Pulmonary artery endothelial cell (primary cell): ENCODE measurements around the gene PIK3C2B. TPM values are rescaled to one million over a fixed set of nuclear protein-coding genes. Genes with fewer than 3 reads are reported as not detected.
"Not testable (repeated sequence)": the region's sequence is repeated elsewhere in the genome, so short reads cannot be mapped to it uniquely, and the experiment has no call there.

Experiments used
- DNase-seq: peaks from one replicate; pipeline ENCODE4 v3.0.0-alpha.2; 2011; ENCODE audit warnings: low read depth, low spot score
- total RNA-seq: library from RNA; depleted of rRNA; stranded (reverse); fragments of >200 nt; gene quantifications from 2 replicates; pipeline ENCODE4 v1.2.3, GENCODE V29; 2014

Gene PIK3C2B
- total RNA-seq, 1 donor from 2014 or later: 22.4 TPM

DNA sequence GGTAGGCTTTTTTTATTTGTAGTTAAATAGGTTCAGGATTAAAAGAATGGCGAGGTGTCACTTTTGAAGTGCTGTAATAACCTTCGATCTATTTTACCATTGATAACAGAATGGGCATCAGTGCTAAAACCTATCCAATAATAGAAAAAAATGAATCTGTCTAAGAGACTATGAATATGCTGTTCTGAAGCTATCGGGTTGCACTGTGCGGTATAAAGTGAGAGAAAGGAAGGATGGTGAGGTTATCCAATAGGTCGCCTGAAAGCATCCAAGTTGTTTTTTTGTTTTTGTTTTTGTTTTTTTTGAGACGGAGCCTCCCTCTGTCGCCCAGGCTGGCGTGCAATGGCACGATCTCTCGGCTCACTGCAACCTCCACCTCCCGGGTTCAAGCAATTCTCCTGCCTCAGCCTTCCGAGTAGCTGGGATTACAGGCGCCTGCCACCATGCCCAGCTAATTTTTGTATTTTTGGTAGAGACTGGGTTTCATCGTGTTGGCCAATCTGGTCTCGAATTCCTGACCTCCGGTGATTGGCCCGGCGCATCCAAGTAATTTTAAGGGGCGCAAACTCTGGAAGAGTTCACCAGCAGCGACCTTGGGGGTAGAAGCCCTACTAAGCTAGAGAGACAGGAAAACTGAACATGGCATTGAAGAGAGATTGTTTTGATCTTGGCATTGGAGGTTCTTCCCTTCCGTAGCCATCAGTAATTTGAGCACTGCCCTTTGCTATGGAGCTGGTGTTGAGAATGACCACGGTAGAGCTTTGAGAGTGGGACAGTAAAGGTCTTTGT, 12.9 kb upstream of the PIK3C2B start:
- DNase-seq: no peak

DNA sequence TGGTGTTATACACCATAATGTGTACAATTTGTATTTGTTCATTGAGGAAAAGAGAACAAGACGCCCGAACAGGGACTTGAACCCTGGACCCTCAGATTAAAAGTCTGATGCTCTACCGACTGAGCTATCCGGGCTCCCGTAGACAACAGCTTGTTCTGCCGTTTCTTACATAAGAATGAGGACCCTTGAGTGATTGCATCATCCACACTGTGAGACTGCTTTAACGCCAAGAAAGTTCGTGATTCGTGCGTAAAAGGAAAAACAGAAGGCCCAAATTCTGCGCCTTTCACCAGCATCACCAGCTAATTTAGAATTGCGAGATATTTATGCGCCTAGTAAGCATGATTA, 12.3 kb upstream of the PIK3C2B start:
- peak; percentile 75 for DNase-seq

DNA sequence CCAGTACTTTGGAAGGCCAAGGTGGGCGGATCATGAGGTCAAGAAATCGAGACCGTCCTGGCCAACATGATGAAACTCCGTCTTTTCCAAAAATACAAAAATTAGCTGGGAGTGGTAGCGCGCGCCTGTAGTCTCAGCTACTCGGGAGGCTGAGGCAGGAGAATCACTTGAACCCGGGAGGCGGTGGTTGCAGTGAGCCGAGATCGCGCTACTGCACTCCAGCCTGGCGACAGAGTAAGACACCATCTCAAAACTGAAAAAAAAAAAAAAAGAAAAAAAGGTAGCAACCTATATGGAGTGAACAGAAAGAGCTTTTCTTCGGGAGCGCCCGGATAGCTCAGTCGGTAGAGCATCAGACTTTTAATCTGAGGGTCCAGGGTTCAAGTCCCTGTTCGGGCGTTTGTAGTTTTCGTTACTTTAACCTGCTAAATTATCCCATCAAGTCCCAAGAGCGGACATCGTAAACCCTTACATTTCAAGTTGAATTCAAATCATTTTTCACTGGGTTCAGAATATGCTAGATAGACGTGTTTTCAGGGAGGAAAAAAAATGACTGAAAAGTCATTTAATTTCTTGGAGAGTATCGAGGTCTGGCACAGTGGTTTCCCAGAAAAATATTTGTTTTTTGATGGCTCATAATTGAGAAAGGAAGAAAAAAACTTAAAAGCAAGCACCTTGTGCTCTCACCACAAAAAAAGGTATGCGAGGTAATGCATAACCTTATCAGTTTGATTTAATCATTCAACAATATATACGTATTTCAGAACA, 11.8 kb upstream of the PIK3C2B start:
- DNase-seq: peak; percentile 55

DNA sequence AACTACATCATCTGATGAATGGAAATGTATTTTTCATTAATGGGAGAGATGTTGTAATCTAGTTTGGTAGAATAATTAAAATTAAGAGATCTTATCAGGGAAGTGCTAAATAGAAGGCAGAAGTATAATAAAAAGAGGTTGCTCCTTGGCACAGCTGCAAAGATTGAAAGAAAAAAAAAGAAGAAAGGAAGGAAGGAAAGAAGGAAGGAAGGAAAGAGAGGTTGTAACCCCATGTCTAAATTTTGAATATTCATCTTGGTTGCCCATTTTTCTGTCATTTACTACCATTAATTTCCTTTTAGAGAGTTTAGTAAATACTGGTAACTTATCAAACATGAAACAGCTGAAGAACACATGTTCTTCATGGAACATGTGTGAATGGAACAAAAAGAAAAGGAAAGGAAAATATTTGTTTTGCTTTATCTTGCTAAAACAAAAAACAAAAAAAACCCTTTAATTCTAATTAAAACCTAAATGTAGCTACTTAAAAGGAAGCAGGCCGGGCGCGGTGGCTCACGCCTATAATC, 11.1 kb upstream of the PIK3C2B start:
- no peak for DNase-seq

DNA sequence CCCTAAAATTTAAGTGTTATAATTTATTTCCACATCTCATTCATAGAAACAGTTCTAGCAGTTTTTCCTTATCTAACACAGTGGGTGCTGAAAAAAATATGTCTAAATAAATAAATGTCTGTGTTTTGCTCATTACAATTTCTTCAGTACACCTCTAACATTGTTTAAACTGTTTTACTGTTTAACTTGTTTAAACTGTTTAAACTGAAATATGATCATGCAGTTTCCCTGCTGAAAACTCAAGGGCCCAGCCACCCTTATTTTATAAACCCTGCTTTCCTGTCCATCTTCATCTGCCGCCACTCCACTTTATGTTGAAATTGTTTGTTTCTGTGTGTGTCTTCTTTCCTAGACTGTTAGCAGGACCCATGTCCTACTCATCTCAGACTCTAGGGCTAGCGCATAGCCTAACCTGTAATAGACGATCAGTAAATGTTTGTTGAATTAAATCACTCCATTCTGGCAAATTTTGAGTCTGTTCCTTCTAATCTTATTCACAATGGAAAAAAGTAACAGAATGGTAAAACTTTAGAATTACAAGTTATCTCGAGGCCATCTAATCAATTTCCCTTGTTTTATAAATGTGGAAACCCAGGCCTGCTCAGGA, 9.4 kb upstream of the PIK3C2B start:
- DNase-seq: no peak

DNA sequence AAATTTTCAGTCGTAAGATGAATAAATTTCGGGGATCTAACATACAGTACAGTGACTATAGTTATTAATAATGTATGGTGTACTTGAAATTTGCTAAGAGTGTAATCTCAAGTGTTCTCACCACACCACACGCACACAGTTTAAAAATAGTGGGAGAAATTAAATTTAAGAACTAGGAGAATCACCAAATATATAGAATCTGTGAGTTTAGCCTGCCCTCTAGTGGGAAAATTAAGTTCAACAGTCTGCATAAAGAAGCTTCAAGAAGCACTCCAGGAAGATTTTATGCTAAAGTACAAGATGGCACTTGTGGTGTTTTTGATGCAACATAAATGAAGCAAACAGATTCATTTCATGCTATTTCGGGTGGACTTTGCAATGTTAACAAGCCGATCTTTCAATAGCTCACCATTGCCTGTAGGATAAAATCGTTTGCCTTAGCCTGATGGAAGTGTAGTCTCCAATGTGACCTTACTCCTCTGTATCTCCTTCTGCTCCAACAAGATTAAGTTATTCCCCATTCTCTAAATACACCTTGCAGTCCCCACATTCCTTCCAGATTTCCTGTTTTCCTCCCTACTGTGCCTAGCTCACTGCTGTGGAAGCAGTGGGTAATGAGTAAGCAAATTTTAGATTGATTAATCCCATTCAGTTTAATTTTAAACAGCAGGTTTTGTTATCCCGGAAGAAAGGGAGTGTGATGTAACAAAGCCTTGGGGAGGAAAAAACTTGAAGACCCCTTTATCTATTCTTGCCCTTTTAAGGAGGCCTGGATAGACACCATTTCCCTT, 8.7 kb upstream of the PIK3C2B start:
- DNase-seq: no peak

DNA sequence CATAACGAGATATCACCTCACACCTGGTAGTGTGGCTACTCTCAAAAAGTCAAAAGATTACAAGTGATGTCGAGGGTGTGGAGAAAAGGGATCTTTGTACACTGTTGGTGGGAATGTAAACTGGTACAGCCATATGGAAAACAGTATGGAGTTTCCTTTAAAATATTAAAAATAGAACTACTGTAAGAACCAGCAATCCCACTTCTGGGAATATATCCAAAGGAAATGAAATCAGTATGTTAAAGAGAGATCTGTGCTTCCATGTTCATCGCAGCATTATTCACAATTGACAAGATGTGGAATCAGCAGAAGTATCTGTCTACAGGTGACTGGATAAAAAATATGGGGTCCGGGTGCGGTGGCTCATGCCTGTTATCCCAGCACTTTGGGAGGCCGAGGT, 7.6 kb upstream of the PIK3C2B start:
- DNase-seq: no peak

DNA sequence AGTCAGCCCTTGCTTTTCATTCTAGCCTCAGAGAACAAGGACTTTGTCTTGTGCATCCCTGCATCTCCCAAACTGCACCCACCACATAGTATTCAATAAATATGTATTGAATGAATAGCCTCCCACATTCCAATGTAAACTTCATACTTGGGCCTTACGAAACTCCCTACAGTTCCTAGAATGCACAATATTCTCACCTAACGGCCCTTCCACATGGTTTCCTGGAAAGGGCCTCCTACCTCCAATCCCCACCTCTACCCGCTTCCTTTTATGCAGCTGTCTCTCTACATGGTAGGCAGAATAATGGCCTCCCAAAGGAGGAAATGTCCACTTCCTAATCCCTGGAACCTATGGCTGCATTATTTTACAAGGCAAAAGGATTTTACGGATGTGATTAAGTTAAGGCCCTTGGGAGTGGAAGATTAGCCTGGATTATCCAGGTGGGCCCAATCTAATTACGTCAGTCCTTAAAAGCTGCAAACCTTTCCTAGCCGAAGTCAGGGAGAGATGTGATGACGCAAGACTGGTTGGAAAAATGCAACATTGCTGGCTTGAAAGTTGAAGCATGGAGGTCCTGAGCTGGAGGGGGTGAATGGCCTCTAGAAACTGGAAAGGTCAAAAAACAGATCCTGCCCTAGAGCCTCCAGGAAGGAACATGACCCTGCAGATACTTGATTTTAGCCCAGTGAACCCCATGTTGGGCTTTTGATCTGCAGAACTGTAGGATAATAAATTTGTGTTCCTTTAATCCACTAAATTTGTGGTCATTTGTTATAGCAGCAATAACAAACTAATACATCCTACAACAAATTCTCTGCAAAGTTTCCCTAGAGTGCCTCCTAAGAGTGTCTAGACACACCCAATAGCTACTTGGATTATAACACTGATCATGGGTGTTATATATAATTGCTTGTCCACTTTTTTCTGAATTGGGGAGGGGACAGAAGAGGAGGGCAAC, 5.2 kb upstream of the PIK3C2B start:
- DNase-seq: no peak

DNA sequence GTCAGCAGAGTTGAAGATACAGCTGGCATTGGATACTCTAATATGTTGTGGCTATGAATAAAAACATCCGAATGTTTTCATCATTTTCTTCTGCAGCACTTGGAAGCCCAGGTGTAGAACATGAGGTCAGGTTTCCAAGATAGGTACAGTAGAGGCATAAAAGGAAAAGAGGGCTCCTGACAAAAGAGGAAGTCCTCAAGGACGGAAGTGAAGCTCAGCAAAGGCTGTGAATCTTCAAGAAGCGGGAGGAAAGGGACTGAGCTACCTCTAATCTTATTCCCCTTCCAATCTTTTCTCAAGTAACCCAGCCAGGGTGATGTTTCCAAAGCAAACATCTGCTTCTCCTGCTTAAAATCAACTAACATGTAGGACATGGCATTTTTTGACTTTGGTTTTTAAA, 4.4 kb upstream of the PIK3C2B start:
- no peak for DNase-seq

DNA sequence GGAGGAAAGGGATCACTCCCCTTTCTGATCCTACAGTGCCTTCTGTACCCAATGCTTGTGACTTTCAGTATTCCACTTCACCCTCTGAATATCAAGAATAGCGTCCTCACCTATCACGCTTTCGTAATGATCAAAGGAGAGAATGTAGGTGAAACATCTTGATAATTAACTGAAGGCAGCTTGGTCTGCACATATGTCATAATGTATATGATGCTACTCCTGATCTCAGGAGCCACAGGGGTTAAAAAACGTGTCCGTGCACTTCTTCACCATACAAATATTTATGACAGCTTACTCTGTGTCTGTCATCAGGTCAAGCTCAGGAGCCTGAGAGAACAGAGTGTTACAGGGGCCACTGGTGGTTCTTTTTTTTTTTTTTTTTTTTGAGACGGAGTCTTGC, 1.2 kb upstream of the PIK3C2B start:
- no peak for DNase-seq

DNA sequence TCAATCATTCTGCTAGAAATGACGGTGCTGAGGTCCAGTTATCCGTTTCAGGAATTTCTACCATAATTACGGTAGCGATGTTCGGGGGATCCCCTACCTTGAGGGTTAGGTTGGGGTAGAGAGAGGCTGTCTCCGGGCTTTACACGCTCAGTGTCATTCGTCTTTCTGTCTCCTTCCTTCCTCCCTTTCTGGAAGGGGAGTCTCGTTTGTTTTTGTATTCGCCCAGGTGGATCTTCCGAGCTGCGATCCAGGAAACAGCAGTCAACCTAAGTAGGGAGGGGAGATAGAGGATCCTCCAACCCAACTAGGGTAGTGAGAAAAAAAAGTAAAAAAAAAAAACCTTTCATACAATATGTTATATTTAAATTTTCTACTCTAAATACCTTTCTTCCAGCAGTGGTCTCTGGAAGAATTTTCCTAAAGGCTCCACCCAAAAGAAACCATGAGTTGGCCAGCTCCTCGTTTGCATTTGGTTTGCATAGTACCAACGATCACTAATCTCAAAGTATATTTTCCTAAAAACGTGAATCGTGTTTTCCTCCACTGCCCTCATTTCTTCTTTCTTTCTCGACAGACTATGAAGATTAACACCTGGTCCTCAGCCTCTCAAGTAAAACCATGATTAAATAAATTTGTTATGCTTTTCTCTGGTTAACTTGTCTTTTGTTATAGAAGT, 611 bp upstream of the PIK3C2B start:
- no peak for DNase-seq

DNA sequence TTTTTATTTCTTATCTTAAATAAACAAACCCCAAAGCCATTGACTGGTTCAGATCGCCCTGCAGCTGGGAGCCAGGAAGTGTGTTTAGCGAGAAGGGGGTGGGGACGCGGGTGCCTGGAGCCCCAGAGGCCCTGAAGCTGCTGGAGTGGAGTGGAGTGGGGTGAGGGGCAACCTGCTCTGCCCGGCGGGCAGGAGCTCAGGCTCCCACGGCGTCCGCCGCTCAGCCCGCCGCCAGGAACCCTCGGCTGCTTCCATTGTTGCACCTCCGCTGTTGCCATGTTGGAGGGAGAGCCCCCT, 673 bp downstream of the PIK3C2B start:
- no peak for DNase-seq

DNA sequence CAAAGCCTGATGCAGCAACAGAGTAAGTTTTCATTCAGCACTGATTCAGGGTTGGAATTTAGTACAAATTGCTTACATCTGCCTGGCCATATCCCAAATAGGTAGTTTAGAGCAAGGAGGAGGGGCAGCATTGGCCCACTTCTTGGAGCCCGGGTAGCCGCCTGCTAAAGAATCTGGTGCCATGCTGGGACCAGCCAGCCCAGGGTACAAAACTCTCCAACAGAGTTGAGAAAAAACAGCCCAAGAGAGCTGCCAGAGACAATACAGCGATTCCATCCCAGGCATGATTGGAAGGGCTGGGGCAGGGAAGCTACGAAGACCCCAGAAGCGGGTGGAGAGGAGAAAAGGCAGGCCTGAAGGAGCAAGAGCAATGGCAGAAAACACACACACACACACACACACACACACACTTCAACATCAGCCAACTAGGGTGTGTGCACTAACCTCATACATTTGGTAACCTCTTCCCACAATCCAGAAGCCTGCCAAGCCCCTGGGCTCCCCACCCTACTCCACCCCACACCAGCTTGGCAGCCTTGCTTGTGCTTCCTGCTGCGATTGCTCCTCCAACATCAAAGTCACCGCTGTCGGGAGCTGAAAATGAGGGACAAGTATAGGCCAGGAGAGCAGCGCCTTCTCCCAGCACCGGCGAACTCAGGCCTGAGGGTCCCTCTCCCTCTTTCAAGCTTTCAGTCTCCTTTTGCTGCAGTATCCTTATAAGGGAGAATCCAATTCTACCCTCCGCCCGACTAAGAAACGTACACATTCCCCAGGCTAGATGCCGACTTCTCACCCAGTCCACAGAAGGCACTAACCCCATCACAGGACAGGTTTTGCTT, 1.2 kb downstream of the PIK3C2B start:
- DNase-seq: peak; percentile 73

DNA sequence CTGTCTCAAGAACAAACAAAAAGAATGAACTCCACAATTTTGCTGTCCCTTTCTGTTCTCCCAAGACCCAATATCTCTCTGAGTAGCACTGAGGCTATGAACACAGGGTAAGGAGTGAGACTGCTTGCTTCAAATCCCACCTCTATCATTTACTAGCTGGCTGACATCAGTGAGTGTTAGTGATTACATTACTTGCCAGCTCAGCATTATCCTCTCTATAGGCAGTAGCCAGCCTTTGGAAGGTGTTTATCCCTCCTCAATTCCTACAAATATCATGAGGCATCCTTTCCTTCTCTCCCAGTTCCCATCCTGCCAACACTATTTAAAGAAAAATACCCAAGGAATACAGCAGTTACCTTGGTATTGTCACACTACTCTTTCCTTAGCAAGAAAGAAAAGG, 3.0 kb downstream of the PIK3C2B start:
- no peak for DNase-seq

DNA sequence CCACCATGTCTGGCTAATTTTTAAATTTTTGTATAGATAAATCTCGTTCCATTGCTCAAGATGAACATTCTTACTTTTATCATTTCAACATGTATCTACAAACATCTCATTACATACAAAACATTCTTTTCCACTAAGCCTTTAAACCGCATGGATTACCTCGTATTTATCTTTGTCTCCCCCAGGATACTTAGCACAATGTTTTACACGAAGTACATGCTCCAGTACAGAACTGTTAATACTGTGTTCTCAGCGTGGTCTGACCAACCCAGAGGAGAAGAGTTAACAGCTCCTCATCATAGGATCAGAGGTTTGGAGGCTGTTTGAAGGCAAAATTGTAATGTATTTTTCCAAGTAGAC, 7.4 kb downstream of the PIK3C2B start:
- no peak for DNase-seq

DNA sequence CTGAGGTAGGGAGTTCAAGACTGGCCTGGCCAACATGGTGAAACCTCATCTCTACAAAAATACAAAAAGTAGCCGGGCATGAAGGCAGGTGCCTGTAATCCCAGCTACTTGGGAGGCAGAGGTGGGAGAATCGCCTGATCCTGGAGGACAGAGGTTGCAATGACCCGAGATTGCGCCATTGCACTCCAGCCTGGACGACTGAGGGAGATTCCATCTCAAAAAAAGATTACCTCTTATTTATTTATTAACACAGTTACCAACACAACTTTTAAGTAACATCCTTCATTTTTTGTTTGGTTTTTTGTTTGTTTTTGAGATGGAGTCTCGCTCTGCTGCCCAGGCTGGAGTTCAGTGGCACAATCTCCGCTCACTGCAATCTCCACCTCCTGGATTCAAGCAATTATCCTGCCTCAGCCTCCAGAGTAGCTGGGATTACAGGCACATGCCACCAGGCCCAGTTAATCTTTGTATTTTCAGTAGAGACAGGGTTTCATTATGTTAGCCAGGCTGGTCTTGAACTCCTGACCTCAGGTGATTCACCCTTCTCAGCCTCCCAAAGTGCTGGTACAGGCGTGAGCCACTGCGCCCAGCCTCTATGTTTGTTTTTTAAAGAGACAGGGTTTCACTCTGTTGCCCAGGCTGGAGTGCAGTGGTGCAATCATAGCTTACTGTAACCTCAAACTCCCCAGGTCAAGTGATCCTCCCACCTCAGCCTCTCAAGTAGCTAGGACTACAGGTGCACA, 7.9 kb downstream of the PIK3C2B start:
- not testable (repeated sequence) for DNase-seq

DNA sequence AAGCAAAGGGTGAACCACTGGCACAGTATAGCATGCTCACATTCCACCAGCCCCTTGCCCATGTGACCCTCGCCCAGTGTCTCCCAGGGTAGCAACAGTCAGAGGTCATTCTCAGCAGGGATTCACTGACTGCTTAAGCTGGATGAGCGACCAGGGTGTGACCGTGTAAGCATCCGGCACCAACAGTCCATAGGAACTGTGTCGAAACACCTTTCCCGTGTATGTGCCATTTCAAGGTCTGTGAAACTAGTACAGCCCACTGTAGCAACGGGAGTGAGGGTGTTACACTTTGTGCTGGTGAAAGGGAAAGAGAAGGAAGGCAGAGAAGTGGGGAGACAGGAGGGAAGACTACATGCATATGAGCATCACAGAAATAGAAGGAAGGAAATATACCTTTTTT, 10.8 kb downstream of the PIK3C2B start:
- DNase-seq: no peak

DNA sequence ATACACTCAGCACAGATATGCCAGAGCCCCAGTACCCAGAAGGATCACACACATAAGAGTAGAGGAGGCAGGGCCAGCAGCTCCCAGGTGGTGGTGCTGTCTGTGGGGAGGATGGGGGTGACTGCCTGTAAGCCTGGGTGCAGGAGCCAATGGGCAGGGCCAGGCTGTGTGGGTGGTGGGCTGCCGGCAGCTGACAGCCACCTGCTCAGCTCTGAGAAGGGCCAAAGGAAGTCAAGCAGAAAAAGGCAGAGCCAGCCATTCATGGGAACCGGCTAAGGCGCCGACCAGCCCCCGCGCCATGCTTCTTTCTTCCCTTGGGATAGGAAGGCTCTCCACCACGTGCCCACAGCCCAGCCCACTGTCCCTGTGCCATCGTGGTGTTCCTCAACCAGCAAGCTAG, 14.1 kb downstream of the PIK3C2B start:
- no peak for DNase-seq
